22Rv1 (cell line): ENCODE measurements around the gene PAK4.

ENCODE experiments used
- H3K27ac ChIP-seq: fragments of 450-650 bp; 2 replicates; pipeline ENCODE4 v1.5.1; 2017
- ZFX ChIP-seq: fragments of 450-650 bp; IDR thresholded peaks from 2 replicates; pipeline ENCODE4 v1.6.1; 2017; ENCODE audit warnings: antibody characterized with exemption, borderline replicate concordance
- TF ChIP-seq, protein P1 (sequence below): fragments of 450-650 bp; IDR thresholded peaks from 2 replicates; pipeline ENCODE4 v1.5.1; 2017; ENCODE audit warnings: mild to moderate bottlenecking

PAK4 gene

DNA sequence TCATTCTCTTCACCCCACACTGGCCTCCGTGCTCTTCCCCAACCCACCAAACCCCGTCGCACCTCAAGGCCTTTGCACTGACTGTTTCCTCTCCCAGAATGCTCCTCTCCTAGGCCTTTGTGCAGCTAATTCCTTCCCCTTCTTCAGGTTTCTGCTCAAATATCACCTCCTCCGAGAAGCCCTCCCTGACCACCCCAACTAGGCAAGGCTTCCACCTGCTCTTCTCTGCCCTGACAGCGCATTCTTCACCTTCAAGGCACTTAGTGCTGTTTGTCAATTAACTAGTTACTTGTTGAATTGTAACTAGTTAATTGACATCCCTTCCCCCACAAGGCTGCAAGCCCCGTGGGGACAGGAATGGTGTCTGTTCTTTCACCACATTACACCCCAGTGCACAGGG, 63.4 kb downstream of the PAK4 start:
- no peak for TF ChIP-seq ZFX
- TF ChIP-seq, protein P1, sequence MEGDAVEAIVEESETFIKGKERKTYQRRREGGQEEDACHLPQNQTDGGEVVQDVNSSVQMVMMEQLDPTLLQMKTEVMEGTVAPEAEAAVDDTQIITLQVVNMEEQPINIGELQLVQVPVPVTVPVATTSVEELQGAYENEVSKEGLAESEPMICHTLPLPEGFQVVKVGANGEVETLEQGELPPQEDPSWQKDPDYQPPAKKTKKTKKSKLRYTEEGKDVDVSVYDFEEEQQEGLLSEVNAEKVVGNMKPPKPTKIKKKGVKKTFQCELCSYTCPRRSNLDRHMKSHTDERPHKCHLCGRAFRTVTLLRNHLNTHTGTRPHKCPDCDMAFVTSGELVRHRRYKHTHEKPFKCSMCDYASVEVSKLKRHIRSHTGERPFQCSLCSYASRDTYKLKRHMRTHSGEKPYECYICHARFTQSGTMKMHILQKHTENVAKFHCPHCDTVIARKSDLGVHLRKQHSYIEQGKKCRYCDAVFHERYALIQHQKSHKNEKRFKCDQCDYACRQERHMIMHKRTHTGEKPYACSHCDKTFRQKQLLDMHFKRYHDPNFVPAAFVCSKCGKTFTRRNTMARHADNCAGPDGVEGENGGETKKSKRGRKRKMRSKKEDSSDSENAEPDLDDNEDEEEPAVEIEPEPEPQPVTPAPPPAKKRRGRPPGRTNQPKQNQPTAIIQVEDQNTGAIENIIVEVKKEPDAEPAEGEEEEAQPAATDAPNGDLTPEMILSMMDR: no peak

DNA sequence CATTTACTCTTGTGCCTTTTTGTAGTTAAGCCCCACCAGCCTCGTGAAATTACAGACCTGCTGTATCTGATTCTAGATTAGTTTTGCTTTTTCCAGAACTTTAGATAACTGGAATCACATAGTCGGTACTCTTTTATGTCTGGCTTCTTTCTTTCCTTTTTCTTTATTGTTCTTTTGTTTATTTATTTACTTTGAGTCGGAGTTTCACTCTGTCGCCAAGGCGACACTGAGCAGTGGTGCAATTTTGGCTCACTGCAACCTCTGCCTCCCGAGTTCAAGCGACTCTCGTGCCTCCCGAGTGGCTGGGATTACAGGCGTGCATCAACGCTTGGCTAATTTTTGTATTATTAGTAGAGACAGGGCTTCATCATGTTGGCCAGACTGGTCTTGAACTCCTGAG, 65.2 kb downstream of the PAK4 start:
- TF ChIP-seq, protein P1: no peak
- no peak for TF ChIP-seq ZFX
- H3K27ac ChIP-seq: no peak overlapping the region

More for the DNA sequence above, 63.4 kb downstream of the PAK4 start:
- no peak overlapping the region for H3K27ac ChIP-seq

DNA sequence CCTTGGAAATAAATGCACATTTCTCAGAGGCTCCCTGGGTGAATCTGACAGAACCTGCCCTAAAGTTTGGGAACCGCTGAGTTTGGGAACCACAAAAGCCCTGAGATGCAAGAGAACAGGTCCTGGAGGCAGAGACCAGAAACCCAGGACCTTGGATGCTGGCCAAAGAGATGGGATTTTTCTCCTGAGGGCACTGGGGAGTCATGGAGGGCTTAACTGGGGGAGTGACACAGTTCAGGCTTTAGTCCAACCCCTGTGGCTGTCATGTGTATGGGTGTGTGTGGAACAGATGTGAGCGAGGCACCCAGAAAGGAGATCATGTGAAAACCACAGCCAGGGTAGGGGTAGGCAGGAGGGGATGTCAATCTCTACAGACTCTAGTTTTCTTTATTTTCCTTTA, 67.3 kb downstream of the PAK4 start:
- no peak overlapping the region for H3K27ac ChIP-seq
- TF ChIP-seq, protein P1: no peak
- TF ChIP-seq ZFX: no peak

DNA sequence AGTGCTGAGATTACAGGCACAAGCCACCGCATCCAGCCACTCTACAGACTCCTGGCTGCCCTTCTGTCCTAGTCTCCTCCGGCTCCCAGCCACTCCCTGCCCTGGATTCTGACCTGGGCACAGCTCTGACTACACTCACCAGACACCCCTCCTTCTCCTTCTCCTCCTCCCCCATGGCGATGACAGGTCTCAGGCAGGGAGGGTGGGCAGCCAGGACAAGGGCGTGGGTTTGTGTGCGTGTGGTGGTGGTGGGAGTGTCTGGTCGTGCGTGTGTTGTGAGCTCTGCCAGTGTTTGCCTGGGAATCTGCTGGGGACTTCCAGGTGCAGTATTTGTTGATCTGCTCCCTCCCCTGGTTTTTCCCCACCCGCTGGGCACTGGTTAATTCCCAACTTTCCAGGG, 68.2 kb downstream of the PAK4 start:
- TF ChIP-seq ZFX: no peak
- TF ChIP-seq, protein P1: no peak
- no peak overlapping the region for H3K27ac ChIP-seq

GRCh38 chr19:39194832-39195542, 69.4 kb downstream of the PAK4 start:
- TF ChIP-seq ZFX: no peak
- TF ChIP-seq, protein P1: no peak
- no peak overlapping the region for H3K27ac ChIP-seq

- H3K27ac ChIP-seq: no peak overlapping the region
- TF ChIP-seq, protein P1: no peak
- no peak for TF ChIP-seq ZFX
These were observed 70.2 kb downstream of the PAK4 start for GRCh38 chr19:39195755-39196154.

DNA sequence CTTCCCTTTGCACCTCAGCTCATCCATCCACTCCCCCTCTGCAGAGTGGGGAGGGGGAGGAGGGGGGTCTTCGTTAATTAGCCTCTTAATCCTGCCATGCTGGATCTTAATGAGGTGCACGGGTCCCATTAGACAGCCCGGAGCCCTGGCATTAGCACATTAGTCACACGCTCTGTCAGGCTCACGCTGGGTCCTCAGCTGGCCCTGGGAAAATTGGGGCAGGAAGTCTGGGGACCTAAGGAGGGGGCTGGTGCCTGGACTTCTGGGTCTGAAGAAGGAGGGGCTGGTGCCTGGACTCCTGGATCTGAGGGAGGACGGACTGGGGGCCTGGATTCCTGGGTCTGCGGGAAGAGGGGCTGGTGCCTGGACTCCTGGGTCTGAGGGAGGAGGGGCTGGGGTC, 70.7 kb downstream of the PAK4 start:
- no peak overlapping the region for H3K27ac ChIP-seq
- no peak for TF ChIP-seq ZFX
- TF ChIP-seq, protein P1: no peak
